Bronchial epithelial cell (primary cell): ENCODE results near the gene KRT28. TPM values are rescaled to one million over a fixed set of nuclear protein-coding genes. Genes with fewer than 3 reads are reported as not detected.

ENCODE experiments used
- DNase-seq: peaks from one replicate; pipeline ENCODE4 v3.0.0-alpha.2; 2010; ENCODE audit warnings: low read depth
- FAIRE-seq: peaks from 2 replicates; lab custom pipeline; 2011; peaks lifted over from hg19 to GRCh38; lab: Jason Lieb, UNC
- H3K27me3 ChIP-seq: 2 replicates; pipeline ENCODE4 v1.5.1; 2011; ENCODE audit warnings: low read length; ENCODE audit not compliant: control insufficient read depth, insufficient read depth
- H3K36me3 ChIP-seq: 2 replicates; pipeline ENCODE4 v1.5.1; 2011; ENCODE audit warnings: low read length; ENCODE audit not compliant: control insufficient read depth, insufficient read depth
- H3K4me3 ChIP-seq: 2 replicates; pipeline ENCODE4 v1.5.1; 2011; ENCODE audit warnings: mild to moderate bottlenecking, low read depth, low read length, control low read depth
- CTCF ChIP-seq: IDR thresholded peaks from 2 replicates; pipeline ENCODE4 v1.5.1; 2011; ENCODE audit warnings: mild to moderate bottlenecking, moderate library complexity, low read length, control low read depth, inconsistent platforms; ENCODE audit not compliant: insufficient read depth, severe bottlenecking
- total RNA-seq: library from RNA; depleted of rRNA; stranded (reverse); fragments of >200 nt; gene quantifications from 2 replicates; pipeline ENCODE4 v1.2.1, GENCODE V29; 2014

The KRT28 gene
- total RNA-seq, 1 donor from 2014 or later, result not detected

GRCh38 chr17:40828454-40829044 lies 28.8 kb upstream of the KRT28 start:
- no peak for TF ChIP-seq CTCF
- Histone ChIP-seq H3K4me3 (no peak overlapping the region), H3K27me3 (no peaks in the 10 kb centered on the region), H3K36me3 (no peaks in the 10 kb centered on the region)
- FAIRE-seq (no peak), DNase-seq (no peak)

DNA sequence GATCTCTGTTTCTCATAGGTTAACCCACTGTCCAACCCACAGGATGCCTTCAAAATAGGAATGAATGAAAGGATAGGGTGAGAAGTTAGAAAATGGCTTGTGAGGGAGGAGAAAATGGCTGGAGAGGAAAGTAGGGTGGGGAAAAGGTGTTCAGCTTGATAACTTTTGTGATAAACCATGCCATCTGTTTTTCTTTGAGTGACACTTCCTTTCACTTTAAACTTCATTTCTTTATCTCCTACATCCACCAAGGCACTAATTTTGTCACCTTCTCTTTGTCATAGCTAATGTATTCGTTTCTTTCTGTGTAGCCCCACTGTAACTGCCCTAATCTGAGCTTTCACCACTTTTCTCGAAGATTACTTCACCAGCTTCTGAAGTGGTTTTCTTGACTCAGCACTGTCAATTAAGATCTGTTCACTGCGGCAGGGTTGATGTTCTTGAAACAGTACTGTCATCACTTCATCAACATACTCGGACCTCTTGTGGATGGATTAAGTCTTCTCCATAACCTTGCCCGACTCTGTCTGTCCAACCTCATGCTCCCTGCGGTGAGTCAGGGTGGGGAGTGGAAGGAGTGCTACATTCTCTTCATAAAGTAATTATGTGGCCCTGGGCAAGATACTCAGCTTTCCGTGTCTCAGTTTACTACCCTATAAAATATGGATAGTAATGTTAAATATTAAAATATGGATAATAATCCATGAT lies 28.1 kb upstream of the KRT28 start:
- FAIRE-seq (no peak), DNase-seq (no peak)
- H3K27me3 ChIP-seq, result no peaks in the 10 kb centered on the region
- H3K36me3 ChIP-seq, result no peaks in the 10 kb centered on the region
- no peak overlapping the region for H3K4me3 ChIP-seq
- no peak for TF ChIP-seq CTCF

DNA sequence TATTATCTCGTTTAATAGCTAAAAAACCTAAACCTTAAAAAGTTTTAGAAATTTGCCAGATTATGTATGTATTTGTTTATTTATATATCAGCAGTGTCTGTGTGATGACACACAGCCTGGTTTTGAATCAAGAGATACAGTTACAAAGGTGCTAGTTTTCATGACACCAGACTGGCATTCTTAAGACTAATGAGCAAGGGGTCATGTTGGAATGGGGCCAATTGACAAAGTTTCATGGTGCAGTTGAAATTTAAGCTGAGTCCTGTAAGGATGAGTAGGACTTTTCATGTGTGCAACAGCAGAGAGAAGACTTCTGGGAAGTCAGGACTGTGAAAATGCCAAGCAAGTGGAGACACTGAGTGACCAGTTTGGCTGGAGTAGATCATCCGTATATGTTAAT lies 25.8 kb upstream of the KRT28 start:
- Histone ChIP-seq H3K36me3 (no peaks in the 10 kb centered on the region), H3K4me3 (no peak overlapping the region), H3K27me3 (no peaks in the 10 kb centered on the region)
- FAIRE-seq, result no peak
- TF ChIP-seq CTCF, result no peak
- DNase-seq, result no peak

- FAIRE-seq (no peak), DNase-seq (no peak)
- Histone ChIP-seq H3K36me3 (no peaks in the 10 kb centered on the region), H3K27me3 (no peaks in the 10 kb centered on the region), H3K4me3 (no peak overlapping the region)
- TF ChIP-seq CTCF, result no peak
These were observed 24.5 kb upstream of the KRT28 start for GRCh38 chr17:40824015-40824832.

- Histone ChIP-seq H3K4me3 (no peak within 1 kb of the TSS), H3K36me3 (peaks cover 2% of the 10 kb centered on the region), H3K27me3 (no peaks in the 10 kb centered on the region)
- DNase-seq (no peak), FAIRE-seq (no peak)
- TF ChIP-seq CTCF, result no peak
These were observed 22.5 kb upstream of the KRT28 start, which contains the start of gene KRT10 for GRCh38 chr17:40822132-40822812. Gene KRT10 (minus strand): TSS chr17:40822614. CDS start chr17:40822585, 29 bp downstream.
